Tibial nerve (tissue), 4 donors: ENCODE results near the gene CAPN8. TPM values are rescaled to one million over a fixed set of nuclear protein-coding genes. Genes with fewer than 3 reads are reported as not detected.
A peak's percentile ranks its signal among the peaks of the same experiment; 100 is the strongest.

Experiments used
- DNase-seq, 2 donors: peaks; one replicate each; pipeline ENCODE4 v3.0.0-alpha.2; 2019; ENCODE audit warnings: low spot score in 2 of 2
- H3K27ac ChIP-seq, 4 donors: fragments of 200-600 bp; sonication (generic) in 3 of 4; one replicate each; pipeline ENCODE4 v1.5.1; 2017 to 2019; ENCODE audit warnings: mild to moderate bottlenecking in 1 of 4
- H3K27me3 ChIP-seq, 2 donors: fragments of 200-600 bp; sonication (generic) in 1 of 2; one replicate each; pipeline versions ENCODE4 v1.5.1 to v1.6.0; 2017 to 2019
- H3K36me3 ChIP-seq, 3 donors: fragments of 200-600 bp; sonication (generic); one replicate each; pipeline ENCODE4 v1.5.1; 2018 to 2019
- H3K4me1 ChIP-seq, 4 donors: fragments of 200-600 bp; sonication (generic) in 3 of 4; one replicate each; pipeline ENCODE4 v1.5.1; 2017 to 2019
- H3K4me3 ChIP-seq, 4 donors: fragments of 200-600 bp; sonication (generic) in 3 of 4; one replicate each; pipeline ENCODE4 v1.5.1; 2017 to 2019; ENCODE audit warnings: mild to moderate bottlenecking in 1 of 4, moderate library complexity in 1 of 4
- H3K9me3 ChIP-seq, 4 donors: fragments of 200-600 bp; sonication (generic) in 3 of 4; one replicate each; pipeline ENCODE4 v1.5.1; 2017 to 2019
- CTCF ChIP-seq, 5 experiments: fragments of 200-600 bp in 3 of 5; fragments of 450-650 bp in 2 of 5; sonication (generic) in 3 of 5; IDR thresholded peaks; one replicate each; pipeline ENCODE4 v1.5.1; 2016 to 2019; ENCODE audit warnings: antibody characterized with exemption in 5 of 5, mild to moderate bottlenecking in 3 of 5, moderate library complexity in 2 of 5
- EP300 ChIP-seq, 2 donors: sonication (generic); formaldehyde crosslinking; IDR thresholded peaks; one replicate each; pipeline ENCODE4 v1.6.1; 2017; ENCODE audit warnings: antibody characterized with exemption in 2 of 2, mild to moderate bottlenecking in 1 of 2
- POLR2A ChIP-seq, 2 donors: fragments of 450-650 bp; IDR thresholded peaks; one replicate each; pipeline ENCODE4 v1.6.1; 2017; ENCODE audit warnings: antibody characterized with exemption in 2 of 2, mild to moderate bottlenecking in 2 of 2, moderate library complexity in 2 of 2
- WGBS, 2 donors: methylation state at CpG; one replicate each; pipeline ENCODE4 v1.1.5; 2018; 5-methylcytosine and 5-hydroxymethylcytosine counted together
- total RNA-seq, 4 donors: library from RNA; depleted of rRNA; stranded (reverse); fragments of >200 nt; gene quantifications; one replicate each; pipeline ENCODE4 v1.1.0, GENCODE V29; 2016

CAPN8 gene
- total RNA-seq, 4 donors from 2014 or later, result not detected

- TF ChIP-seq POLR2A (IDR thresholded peaks at IDR 0.05) (no peak), EP300 (IDR thresholded peaks at IDR 0.05) (no peak), CTCF (IDR thresholded peaks at IDR 0.05) (no peak)
- Histone ChIP-seq H3K27me3 (no peaks in the 10 kb centered on the region), H3K27ac (peak overlapping the region; percentile 71 to 99 (median 96)), H3K4me1 (peaks cover 0 to 64% (median 38%) of the 10 kb centered on the region in 4 donors), H3K36me3 (peaks cover 0 to 10% (median 0%) of the 10 kb centered on the region in 3 donors), H3K4me3 (peak overlapping the region; percentile 58 to 96 (median 86)), H3K9me3 (no peaks in the 10 kb centered on the region)
- WGBS, 2 donors, result 1 to 3% methylated on average over 15 to 20 of the region's 40 CpGs
- DNase-seq, result peak in 1 of 2 donors; percentile 21
These were observed 47.5 kb upstream of the CAPN8 start for GRCh38 chr1:223712850-223713474.

DNA sequence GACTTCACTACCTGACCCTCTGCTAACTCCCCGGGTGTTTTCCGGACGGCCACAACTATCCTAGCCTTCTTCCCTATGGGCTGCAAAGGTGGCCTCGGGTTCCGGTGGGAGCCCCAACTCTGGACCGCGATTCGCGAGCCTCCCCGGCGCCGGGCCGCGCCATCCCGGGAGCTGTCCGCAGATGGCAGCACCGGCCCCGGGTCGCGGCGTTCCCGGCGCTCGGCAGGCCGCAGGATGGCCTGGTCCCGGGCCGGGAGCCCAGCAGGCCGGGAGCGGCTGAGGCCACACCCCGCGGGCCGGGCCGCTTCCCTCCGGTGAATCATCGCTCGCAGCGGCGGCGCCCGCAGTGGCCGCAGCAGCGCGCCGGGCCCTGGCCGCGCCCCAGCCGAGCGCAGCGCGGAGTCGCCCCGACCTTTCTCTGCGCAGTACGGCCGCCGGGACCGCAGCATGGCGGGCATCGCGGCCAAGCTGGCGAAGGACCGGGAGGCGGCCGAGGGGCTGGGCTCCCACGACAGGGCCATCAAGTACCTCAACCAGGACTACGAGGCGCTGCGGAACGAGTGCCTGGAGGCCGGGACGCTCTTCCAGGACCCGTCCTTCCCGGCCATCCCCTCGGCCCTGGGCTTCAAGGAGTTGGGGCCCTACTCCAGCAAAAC is 46.8 kb upstream of the CAPN8 start, which contains the start of gene CAPN2:
Gene CAPN2 (plus strand): TSS at position 346 of the 656 bp plus-strand sequence. CDS start 102 bp downstream, at position 448.
- peak; percentile 48 to 67 for DNase-seq
- WGBS, 2 donors, result 0 to 1% methylated on average over 29 to 37 of the region's 74 CpGs
- TF ChIP-seq CTCF (IDR thresholded peaks at IDR 0.05) (peak; percentile 64 to 97 (median 86)), POLR2A (IDR thresholded peaks at IDR 0.05) (peak; percentile 70 to 73), EP300 (IDR thresholded peaks at IDR 0.05) (no peak)
- peaks cover 0 to 64% (median 43%) of the 10 kb centered on the region in 4 donors for H3K4me1 ChIP-seq
- peak within 1 kb of the TSS; percentile 58 to 96 (median 86) for H3K4me3 ChIP-seq
- no peaks in the 10 kb centered on the region for H3K27me3 ChIP-seq
- peak within 1 kb of the TSS; percentile 71 to 99 (median 96) for H3K27ac ChIP-seq
- no peaks in the 10 kb centered on the region for H3K9me3 ChIP-seq
- H3K36me3 ChIP-seq, result peaks cover 0 to 4% (median 0%) of the 10 kb centered on the region in 3 donors

DNA sequence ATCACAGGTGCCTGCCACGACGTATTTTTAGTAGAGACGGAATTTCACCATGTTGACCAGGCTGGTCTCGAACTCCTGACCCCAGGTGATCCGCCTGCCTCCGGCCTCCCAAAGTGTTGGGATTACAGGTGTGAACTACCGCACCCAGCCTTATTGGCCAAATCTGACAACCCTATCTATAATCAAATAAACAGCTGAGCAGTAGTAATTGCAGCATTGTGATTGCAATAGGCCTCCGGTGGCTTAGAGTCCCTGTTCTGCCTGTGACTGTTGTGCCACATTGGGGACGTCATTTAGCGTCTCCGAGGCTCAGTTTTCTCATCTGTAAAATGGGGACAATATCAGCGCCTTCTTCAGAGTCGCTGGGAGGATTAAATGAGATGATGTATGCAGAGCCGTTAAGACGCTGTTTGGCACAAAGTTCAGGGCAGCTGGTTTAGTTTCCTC is 46.3 kb upstream of the CAPN8 start:
- DNase-seq, result no peak
- H3K27me3 ChIP-seq, result no peaks in the 10 kb centered on the region
- no peaks in the 10 kb centered on the region for H3K36me3 ChIP-seq
- H3K4me1 ChIP-seq, result peaks cover 0 to 64% (median 43%) of the 10 kb centered on the region in 4 donors
- peak overlapping the region; percentile 16 to 96 (median 69) for H3K4me3 ChIP-seq
- no peak for TF ChIP-seq POLR2A (IDR thresholded peaks at IDR 0.05)
- TF ChIP-seq CTCF (IDR thresholded peaks at IDR 0.05), result no peak
- TF ChIP-seq EP300 (IDR thresholded peaks at IDR 0.05), result no peak
- H3K27ac ChIP-seq, result peak overlapping the region; percentile 71 to 97 (median 94)
- no peaks in the 10 kb centered on the region for H3K9me3 ChIP-seq
- WGBS, 2 donors, result 72 to 73% methylated on average over 14 to 15 of the region's 15 CpGs

- peak overlapping the region in 1 of 4 donors; percentile 5 for H3K27ac ChIP-seq
- DNase-seq, result peak in 1 of 2 donors; percentile 33
- no peak overlapping the region for H3K4me3 ChIP-seq
- H3K36me3 ChIP-seq, result no peaks in the 10 kb centered on the region
- 61 to 63% methylated on average over 1 of the region's 1 CpG for WGBS, 2 donors
- TF ChIP-seq EP300 (IDR thresholded peaks at IDR 0.05) (no peak), CTCF (IDR thresholded peaks at IDR 0.05) (no peak), POLR2A (IDR thresholded peaks at IDR 0.05) (no peak)
- H3K9me3 ChIP-seq, result no peaks in the 10 kb centered on the region
- H3K4me1 ChIP-seq, result peaks cover 0 to 64% (median 40%) of the 10 kb centered on the region in 4 donors
- H3K27me3 ChIP-seq, result no peaks in the 10 kb centered on the region
These were observed 45.7 kb upstream of the CAPN8 start for GRCh38 chr1:223711173-223711572.
